Endodermal cell (in vitro differentiated cells): ENCODE data around the gene TOPAZ1. TPM values are rescaled to one million over a fixed set of nuclear protein-coding genes. Genes with fewer than 3 reads are reported as not detected.

Source experiments
- DNase-seq: peaks from one replicate; pipeline ENCODE4 v3.0.0-alpha.2; 2017
- H3K27ac ChIP-seq: 2 replicates; pipeline ENCODE4 v1.5.1; 2013; ENCODE audit warnings: mild to moderate bottlenecking, low read depth, low read length, moderate library complexity
- H3K27me3 ChIP-seq: 2 replicates; pipeline ENCODE4 v1.6.1; 2013; ENCODE audit warnings: mild to moderate bottlenecking, low read length, moderate library complexity; ENCODE audit not compliant: insufficient read depth, control insufficient read depth, poor library complexity, severe bottlenecking
- H3K36me3 ChIP-seq: 2 replicates; pipeline ENCODE4 v1.7.0; 2013; ENCODE audit warnings: mild to moderate bottlenecking, low read length, moderate library complexity; ENCODE audit not compliant: control insufficient read depth, insufficient read depth
- H3K4me1 ChIP-seq: one replicate; pipeline ENCODE4 v1.7.0; 2013; ENCODE audit warnings: low read length; ENCODE audit not compliant: control insufficient read depth, insufficient read depth
- H3K4me3 ChIP-seq: 2 replicates; pipeline ENCODE4 v1.5.1; 2013; ENCODE audit warnings: mild to moderate bottlenecking, low read length, moderate library complexity
- H3K9ac ChIP-seq: 2 replicates; pipeline ENCODE4 v1.6.1; 2013; ENCODE audit warnings: mild to moderate bottlenecking, low read length, moderate library complexity; ENCODE audit not compliant: poor library complexity, severe bottlenecking; ENCODE audit errors: extremely low read depth
- H3K9me3 ChIP-seq: 2 replicates; pipeline ENCODE4 v1.6.1; 2013; ENCODE audit warnings: mild to moderate bottlenecking, low read length, moderate library complexity; ENCODE audit not compliant: control insufficient read depth
- H3K27ac Mint-ChIP-seq: 2 replicates; pipeline ENCODE4 v1.8.0; 2020; ENCODE audit warnings: mixed read lengths
- H3K27me3 Mint-ChIP-seq: 2 replicates; pipeline ENCODE4 v1.8.0; 2021; ENCODE audit warnings: mild to moderate bottlenecking, mixed read lengths; ENCODE audit not compliant: insufficient read depth
- H3K36me3 Mint-ChIP-seq: 2 replicates; pipeline ENCODE4 v1.8.0; 2020; ENCODE audit warnings: low read depth, mixed read lengths
- H3K4me1 Mint-ChIP-seq: 2 replicates; pipeline ENCODE4 v1.8.0; 2020; ENCODE audit warnings: mixed read lengths
- H3K4me3 Mint-ChIP-seq: 2 replicates; pipeline ENCODE4 v1.8.0; 2020; ENCODE audit warnings: mild to moderate bottlenecking, moderate library complexity, mixed read lengths
- H3K9me3 Mint-ChIP-seq: 2 replicates; pipeline ENCODE4 v1.8.0; 2020; ENCODE audit warnings: mild to moderate bottlenecking, mixed read lengths
- CTCF ChIP-seq: fragments of 200-600 bp; sonication (generic); conservative IDR thresholded peaks from 2 replicates; pipeline ENCODE4 v1.5.0; 2021; ENCODE audit warnings: antibody characterized with exemption, mild to moderate bottlenecking
- WGBS, 2 experiments: methylation state at CpG; one replicate each; pipeline versions ENCODE4 v1.1.5 to v1.1.7; 2013; ENCODE audit warnings: missing lambda C conversion rate in 2 of 2, mixed read lengths in 1 of 2; ENCODE audit not compliant: insufficient coverage in 1 of 2, insufficient read length in 1 of 2; 5-methylcytosine and 5-hydroxymethylcytosine counted together
- total RNA-seq, 2 donors: library from RNA; stranded (reverse); fragmentation: NEBNext Ultra II Directional in 1 of 2; extraction: Animal tissue kit (Norgen Biotek cat#: 25700) in 1 of 2; gene quantifications; 2 replicates in 1 of 2; 3 replicates in 1 of 2; pipeline ENCODE4 v1.2.1, GENCODE V29; 2021

TOPAZ1 gene
- total RNA-seq, 2 donors from 2014 or later = not detected

DNA sequence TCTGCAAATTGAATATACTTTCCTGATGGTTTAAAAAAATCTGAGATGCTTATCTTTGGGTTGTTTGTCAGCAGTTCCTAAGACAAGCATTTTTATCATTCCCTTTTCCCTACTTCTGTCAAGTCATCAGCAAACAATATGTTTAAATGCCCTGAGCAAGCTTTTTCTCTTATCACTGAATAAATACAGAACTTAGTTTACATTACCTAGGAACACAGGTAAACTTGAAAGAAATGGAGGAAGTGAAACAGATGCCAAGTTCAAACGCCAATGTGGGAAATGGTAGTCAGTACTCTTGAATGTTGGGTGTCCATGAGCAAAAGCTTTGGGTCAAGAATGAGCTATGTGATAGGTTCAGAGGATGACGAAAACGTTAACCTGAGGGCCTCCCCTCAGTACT, 79.6 kb downstream of the TOPAZ1 start:
- Histone ChIP-seq H3K27ac (no peak overlapping the region), H3K9ac (no peak overlapping the region), H3K27me3 (no peaks in the 10 kb centered on the region), H3K9me3 (no peaks in the 10 kb centered on the region), H3K4me3 (no peak overlapping the region), H3K36me3 (no peaks in the 10 kb centered on the region), H3K4me1 (no peaks in the 10 kb centered on the region)
- Mint-ChIP-seq H3K27me3 (peaks cover 4% of the 10 kb centered on the region), H3K9me3 (no peaks in the 10 kb centered on the region), H3K4me1 (peaks cover 12% of the 10 kb centered on the region), H3K36me3 (no peaks in the 10 kb centered on the region), H3K27ac (no peak overlapping the region), H3K4me3 (no peak overlapping the region)
- no peak for TF ChIP-seq CTCF
- DNase-seq = no peak
- 67 to 82% methylated on average over 1 to 3 of the region's 3 CpGs for WGBS, 2 experiments

DNA sequence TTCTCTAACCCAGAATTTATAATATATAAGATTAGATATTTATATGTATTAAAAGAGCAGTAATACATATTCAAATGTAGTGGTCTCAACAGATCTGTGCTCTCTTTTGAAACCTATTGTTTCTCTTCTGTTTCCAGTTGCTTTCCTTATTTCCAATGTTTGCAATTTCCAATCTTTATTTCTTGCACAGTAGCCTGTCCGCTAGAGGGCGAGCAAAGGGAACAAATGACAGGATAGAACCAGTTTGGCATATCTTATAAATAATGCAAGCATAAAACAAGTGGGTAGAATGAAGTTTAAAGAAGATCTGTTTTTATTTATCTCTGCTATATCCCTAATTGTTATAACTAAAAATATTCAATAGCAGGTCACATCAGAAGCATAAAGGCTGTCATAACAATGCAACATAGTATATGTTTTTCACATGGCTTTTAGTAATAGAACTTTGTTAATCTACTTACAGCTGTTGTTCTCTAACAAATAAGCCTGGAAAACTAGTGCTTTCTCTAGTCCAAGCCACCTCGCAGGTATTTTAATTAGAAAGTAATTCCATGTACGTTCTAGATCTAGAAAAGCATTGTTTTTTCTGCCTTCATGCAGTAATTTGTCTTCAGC, 81.8 kb downstream of the TOPAZ1 start:
- no peaks in the 10 kb centered on the region for H3K4me1 ChIP-seq
- TF ChIP-seq CTCF = peak; percentile 91
- no peak overlapping the region for H3K4me3 ChIP-seq
- no peak overlapping the region for H3K27ac ChIP-seq
- no peak overlapping the region for H3K4me3 Mint-ChIP-seq
- no peak overlapping the region for H3K9ac ChIP-seq
- H3K27ac Mint-ChIP-seq = no peak overlapping the region
- H3K4me1 Mint-ChIP-seq = peaks cover 12% of the 10 kb centered on the region
- H3K27me3 ChIP-seq = no peaks in the 10 kb centered on the region
- H3K36me3 ChIP-seq = no peaks in the 10 kb centered on the region
- peaks cover 4% of the 10 kb centered on the region for H3K27me3 Mint-ChIP-seq
- H3K9me3 Mint-ChIP-seq = no peaks in the 10 kb centered on the region
- no peaks in the 10 kb centered on the region for H3K36me3 Mint-ChIP-seq
- 0 to 6% methylated on average over 1 to 4 of the region's 4 CpGs for WGBS, 2 experiments
- no peaks in the 10 kb centered on the region for H3K9me3 ChIP-seq
- peak; percentile 81 for DNase-seq

GRCh38 chr3:44324584-44324983, 82.9 kb downstream of the TOPAZ1 start:
- Mint-ChIP-seq H3K9me3 (no peaks in the 10 kb centered on the region), H3K27ac (no peak overlapping the region), H3K4me1 (peaks cover 12% of the 10 kb centered on the region), H3K27me3 (peaks cover 6% of the 10 kb centered on the region), H3K36me3 (no peaks in the 10 kb centered on the region), H3K4me3 (no peak overlapping the region)
- Histone ChIP-seq H3K4me3 (no peak overlapping the region), H3K4me1 (no peaks in the 10 kb centered on the region), H3K9ac (no peak overlapping the region), H3K9me3 (no peaks in the 10 kb centered on the region), H3K27me3 (no peaks in the 10 kb centered on the region), H3K27ac (no peak overlapping the region), H3K36me3 (no peaks in the 10 kb centered on the region)
- DNase-seq = no peak
- no peak for TF ChIP-seq CTCF
